NK-92 treated with Interleukin-12 subunit alpha and Interleukin-12 subunit beta, amount 100 ng/mL, for 24 hours (cell line): ENCODE results near the gene MACROD2.
"Not testable (repeated sequence)": the region's sequence is repeated elsewhere in the genome, so short reads cannot be mapped to it uniquely, and the experiment has no call there.

ENCODE experiments used
- DNase-seq: peaks from one replicate; lab custom pipeline; 2025; lab: John Stamatoyannopoulos, UW

The MACROD2 gene

DNA sequence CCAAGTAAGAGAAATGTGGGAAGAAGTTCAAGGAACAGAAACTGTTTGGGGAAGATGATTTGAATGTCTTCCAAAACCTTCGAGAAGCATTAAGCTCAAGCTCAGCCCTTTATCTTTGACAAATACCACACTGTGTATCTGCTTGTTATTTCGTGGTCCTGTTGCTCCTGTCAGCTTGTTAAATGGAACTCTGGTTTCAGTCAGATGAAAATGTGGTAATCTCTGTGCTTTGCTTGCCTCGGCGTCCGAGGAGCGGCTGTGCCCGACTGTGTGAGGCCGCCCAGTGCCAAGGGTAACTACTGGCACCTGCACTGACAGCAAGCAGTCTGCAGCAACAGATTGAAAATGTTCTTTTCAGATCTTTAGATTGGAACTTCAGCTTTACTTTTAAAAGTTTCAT is 920.0 kb downstream of the MACROD2 start:
- no peak for DNase-seq

DNA sequence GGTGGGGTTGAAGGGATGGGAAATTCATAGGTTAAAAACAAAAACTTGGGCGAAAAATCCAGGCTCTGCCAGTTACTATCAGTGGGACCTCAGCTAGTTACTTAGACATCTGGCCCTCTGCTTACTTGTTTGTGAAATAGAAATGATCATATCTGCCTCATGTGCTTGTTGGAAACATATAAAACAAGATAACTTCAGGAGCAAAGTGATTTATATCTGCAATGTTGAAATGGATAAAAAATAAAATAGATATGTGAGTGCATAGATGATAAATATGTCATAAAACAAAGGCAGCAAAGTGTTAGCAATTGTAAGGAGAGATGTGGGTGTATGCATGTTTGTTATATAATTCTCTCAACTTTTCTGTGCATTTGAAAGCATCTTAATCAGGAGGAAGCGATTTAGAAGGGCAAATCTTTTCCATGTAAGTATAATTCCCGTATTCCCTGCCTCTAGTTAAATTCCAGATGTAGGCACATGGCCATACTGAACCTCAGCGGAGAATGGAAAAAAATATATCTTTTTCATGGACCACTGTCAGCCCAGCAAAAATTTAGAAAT is 921.1 kb downstream of the MACROD2 start:
- no peak for DNase-seq

DNA sequence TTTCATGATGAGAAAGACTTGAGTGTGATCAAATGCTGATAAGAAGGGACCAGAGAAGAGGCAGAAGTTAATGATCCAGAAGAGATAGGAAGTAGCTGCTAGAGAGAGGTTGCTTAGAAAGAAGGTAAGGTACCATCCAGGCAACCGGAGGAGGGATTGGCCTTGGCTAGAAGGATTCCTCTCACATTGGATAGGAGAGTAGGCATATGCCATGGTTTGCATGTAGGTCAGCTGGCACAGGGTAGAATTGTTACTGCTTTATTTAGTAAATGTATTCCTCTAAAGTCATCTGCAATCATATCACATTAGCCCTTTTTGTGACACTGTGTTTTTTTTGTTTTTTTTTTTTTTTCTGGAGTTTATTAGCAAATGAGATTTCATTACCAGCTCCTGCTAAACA is 923.0 kb downstream of the MACROD2 start:
- no peak for DNase-seq

DNA sequence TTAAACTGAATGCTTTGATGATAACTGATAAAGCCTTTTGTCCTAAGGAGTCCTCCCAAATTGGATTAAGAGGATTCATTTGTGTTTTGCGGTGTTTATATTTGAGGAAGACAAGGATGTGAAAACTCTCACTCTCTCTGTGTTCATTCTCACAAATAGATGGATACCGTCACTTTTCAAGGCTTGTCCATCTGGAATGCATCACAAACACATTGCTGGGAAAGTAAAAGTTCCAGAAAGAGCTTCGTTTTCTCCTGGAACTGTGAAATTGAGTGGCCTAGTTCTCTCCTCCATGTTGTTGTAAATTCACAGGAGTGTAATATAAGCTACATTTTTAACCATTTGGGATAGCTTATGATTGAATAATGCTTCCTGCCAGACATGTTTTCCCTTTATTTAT is 923.7 kb downstream of the MACROD2 start:
- DNase-seq = no peak

DNA sequence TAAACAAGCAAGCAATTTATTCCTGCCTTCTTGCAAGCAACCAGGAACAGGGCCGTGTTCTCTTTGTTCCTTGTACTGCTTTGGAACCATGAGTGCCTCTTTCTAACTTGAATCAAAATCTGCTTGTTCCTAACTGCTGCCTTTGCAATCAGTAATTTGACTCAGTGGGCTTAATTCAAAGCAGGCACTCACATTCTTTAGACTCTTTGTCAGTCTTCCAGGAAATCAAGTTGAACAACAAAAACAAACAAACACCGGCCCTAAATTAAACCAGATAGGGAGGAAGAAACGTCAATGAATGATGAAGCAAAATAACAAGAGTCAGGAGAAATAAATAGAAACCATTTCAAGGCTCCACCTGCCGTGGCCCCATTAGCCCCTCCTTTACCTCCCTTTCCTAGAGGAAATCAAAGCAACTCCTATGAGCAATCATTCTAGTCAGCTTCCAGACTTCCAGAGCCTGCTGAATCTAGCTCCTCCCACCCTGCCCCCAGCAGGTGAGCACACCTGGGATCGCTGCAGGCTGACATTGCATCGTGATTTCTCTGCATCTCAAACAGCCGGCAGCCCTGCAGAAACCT is 924.3 kb downstream of the MACROD2 start:
- no peak for DNase-seq

DNA sequence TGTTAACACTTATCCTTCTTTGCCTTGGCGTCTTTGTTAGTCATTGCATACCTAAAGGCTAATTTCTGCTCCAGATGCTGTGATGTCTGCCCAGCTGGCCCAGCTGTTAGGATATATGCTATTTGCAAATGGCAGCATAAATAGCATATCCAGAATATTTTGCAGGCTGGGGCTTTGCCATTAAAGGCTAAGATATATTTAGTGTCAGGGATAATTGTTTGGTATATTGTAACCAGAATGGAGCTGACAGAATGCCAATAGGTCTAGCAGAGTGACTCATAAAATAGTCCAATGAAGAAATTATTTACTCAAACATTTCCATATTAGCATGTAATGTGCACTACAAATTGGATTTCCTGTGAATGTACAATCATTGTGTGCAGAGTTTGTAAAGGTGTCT is 926.2 kb downstream of the MACROD2 start:
- no peak for DNase-seq

DNA sequence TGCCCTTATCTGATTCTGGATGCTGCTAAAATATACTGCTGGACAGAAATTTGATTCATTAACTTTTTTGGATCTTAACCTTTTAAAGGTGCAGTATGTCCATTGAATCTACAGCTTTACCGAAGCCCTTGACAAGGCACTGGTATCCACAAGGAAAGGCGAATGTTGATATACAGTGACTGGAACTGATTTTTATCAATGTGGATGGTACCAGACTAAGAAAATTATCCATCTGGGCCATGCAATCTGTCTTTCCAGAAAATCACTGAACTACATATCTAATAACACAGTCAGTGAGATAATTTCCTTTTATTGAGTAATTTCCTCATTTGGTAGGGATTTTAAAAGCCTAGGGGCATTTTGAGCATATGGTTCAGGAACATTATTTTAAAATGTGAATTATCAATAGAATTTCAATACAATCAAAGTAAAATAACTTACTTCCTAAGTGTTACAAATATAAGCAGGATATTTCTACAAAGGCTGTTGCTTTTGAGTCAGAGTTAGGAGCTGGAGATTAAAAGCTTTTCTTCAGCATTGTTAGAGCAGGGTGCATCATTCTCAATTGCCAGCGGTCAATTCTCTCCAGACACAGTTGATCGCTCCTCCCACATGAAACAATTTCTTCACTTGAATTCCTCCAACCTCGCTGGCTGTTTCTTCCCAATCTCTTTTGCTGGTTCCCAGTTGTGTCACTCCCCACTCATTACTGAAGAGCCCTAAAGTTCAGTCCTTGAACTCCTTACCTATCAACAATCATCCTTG is 927.4 kb downstream of the MACROD2 start:
- no peak for DNase-seq

DNA sequence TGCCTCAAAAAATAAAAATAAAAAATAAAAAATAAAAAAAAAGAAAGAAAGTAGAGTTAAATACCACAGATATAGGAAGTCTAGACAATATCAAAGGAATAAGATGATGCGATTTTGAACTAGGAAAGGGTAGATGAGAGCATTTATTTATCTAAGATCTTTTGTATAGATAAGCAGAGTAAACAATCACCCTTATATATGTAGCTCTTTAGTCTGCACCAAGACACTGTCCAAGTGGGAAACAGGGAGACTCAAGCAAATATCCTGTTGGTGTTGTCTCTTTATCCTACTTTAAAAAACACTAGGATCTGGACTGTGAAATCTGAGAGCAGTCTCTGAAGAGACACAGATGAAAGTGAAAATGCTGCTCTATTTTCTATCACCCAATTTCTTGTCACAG is 929.1 kb downstream of the MACROD2 start:
- no peak for DNase-seq

DNA sequence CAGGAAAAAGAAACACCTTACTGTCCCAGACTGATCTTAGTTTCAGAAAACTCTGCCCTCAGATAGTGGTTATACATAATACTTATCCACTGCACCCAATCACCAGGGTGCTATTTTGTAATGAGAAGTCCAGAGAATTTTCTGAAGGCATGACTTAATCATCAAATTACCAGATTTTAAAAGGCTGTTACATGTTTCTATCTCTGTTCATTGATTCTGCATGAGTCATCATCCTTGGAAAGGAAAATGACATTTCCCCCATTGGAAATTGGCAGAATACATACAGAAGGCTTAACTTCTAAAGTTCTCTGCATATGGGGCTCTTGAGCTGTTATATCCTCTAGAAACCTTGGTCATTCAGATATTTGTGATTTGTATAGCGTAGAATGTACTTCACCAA is 930.0 kb downstream of the MACROD2 start:
- no peak for DNase-seq

DNA sequence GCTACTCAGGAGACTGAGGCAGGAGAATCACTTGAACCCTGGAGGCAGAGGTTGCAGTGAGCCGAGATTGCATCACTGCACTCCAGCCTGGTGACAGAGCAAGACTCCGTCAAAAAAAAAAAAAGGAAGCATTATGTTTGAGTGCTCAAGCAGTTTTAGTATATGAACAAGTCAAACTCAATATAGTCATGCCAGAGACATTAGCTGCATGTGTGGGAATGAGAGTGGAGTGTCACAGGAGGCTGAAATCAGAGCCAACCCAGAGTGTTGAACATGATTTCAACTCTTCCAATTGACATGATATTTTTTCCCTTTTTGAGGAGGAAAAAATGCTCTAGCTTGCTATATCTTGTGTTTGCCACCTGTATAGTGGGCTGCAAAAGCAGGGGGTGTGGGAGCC is 931.1 kb downstream of the MACROD2 start:
- not testable (repeated sequence) for DNase-seq

DNA sequence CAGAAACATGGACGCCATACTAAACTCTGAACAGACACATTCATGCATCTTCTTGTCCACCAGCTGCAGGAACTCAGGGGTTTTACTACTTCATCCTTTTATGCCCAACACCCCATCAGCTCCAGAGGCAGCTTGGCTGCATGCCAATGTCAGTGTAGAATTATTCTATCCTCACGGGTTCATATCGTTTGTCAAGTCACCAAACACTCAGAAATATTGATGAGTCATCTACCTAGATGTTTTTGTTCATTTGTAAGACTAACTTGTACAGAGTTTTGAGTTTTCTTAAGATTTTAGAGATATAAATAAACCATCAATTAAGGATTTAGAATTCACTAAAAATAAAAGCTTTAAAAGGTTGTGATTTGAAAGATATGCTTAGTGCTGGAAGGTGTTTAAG is 932.8 kb downstream of the MACROD2 start:
- no peak for DNase-seq

DNA sequence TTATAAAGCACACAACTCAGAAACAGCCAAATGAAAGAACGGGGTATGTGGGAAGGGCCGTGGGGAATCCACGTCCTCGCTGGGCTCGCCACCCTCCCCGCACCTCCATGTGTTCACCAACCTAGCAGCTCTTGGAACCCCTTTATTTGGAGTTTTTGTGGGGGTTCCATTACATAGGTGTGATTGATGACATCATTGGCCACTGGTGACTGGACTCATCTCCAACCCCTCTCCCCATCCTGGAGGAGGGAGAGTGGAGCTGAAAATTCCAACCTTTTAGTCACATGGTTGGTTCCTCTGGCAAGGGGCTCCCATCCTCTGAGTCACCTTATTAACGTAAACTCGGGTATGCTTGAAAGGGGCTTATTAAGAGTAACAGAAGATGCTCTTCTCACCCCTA is 934.1 kb downstream of the MACROD2 start:
- DNase-seq = no peak

DNA sequence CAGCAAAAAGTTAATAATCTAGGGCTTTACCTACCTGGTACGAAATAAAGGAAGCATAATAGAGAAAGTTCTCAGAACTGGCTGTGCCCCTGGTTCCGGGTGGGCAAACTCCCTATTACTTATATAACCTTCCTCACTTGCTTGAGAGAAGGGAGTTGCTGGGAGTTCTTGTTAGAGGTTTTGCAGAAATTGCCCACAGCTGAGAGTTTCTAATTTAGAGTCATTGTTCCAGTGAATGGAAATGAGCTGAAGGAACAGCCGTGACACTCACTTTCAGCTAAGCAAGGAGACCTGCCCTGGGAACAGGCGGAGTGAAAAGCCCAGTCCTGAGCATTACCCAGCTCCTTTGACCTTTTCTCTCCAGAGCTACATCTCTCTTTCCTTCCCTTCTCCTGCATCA is 936.7 kb downstream of the MACROD2 start:
- no peak for DNase-seq

DNA sequence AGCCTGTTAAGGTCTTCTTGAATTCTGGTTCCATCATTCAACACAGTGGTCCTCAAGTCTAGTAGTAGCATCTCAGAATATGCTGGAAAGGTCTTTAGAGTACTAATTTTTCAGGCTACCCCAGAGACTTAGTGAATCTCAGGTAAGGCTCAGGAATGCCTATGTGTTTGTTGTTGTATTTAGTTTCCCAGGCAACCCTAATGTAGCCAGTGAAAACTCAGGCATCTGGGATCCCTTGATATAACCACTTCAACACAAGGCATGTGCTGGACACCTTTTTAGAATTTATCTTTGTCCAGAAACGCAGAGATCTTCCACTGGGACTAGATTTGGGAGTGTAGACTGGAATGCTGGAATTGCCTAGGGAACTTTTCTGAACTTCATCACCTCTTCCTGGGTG is 940.0 kb downstream of the MACROD2 start:
- no peak for DNase-seq

DNA sequence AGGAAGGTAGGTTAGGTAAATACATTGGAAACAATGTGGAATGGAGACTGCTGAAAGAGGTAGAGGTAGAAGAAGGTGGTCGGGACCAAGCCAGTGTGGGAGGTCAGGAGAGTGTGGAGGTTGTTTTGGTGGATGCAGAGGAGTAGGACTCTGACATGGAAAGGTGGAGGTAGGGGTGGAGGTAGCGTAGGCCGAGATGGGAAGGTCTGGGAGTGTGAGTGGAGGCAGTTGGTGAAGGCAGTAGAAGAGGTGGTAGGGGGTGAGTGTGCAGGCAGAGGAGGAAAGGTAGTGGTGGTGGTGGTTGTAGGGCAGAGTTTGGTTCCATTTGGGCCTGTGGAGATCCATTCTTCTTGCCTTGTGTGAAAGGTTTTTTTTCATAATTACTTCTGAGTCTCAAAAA is 941.7 kb downstream of the MACROD2 start:
- no peak for DNase-seq

DNA sequence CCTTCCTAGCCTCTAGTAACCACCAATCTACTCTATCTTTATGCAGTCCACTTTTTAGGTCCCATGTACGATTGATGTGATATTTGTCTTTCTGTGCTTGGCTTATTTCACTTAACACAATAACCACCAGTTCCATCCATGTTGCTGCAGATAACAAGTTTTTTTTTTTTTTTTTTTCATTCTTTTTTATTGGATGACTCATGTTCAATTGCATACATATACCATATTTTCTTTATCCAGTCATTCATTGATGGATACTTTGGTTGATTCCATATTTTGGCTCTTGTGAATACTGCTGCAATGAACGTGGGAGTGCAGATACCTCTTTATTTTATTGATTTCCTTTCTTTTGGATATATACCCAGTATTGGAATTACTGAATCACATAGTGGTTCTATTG is 942.5 kb downstream of the MACROD2 start:
- no peak for DNase-seq

DNA sequence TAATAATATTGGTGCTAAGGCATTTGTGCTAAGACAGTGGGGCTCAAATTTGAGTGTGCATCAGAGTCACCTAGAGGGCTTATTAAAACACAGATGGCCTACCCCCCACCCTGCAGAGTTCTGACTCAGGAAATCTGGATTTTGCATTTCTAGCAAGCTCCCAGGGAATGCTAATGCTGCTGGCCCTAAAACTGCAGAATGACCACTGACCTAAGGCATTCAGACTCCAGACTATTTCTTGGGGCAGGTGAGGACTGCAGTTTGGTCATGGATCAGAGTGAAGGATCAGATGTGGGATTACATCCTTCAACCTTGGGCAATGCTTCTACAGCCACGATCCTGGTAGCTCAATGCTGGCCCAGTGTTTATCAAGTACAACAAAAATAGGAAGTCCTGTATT is 952.2 kb downstream of the MACROD2 start:
- no peak for DNase-seq

DNA sequence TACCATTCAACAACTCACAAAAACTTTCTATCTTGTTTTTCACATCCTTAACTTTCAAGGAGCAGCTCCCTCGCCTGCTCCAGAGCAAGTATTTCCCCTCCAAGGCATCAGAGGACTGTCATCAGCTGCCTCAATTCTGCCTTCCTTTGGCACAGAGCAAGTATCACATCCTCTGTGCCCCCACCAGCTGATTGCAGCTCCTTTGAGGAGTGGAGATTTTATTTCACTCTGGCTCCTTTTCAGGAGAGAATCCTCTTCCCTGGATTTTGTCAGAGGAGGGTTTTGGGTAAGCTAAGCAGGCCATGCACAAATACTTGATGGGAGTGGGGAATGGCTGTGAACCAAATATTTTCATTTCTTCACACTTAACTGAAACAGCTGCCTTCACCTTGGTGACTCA is 952.6 kb downstream of the MACROD2 start:
- no peak for DNase-seq

DNA sequence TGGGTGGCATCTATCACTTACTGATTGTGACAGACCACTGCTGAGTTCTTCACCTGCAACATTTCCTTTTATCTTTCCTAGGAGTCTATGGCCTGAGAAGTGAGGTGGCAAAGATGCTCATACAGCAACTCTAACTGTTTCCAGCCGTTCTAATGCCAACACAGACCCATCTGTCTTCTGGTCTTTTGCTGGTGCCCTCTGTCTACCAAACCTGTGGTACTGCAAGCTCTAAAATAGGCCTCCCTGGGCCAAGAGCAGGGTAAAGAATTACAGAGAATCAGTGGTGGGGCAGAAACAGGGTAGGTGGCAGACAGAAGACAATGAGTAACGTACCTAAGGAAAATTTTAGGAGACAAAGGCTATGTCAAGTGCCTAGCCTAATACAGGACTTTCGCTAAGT is 953.1 kb downstream of the MACROD2 start:
- no peak for DNase-seq

DNA sequence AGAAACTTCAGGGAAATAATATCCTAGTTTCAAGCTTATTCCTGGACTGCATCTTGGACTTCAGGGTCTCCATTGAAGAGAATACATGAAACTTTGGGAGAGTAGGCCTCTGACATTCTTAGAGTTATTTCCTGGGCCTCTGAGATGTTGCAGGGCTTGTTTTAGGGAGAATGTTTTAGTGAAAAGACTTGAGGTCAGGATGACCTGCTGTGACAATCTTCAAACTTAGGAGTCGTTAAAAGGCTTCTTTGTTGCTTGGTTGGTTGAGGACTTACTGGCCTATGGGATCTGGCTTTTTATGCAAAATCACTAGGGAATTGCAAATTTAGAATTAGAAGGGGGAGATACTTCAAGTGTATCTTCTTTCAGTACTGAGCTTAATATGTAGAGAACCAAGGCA is 955.3 kb downstream of the MACROD2 start:
- no peak for DNase-seq

DNA sequence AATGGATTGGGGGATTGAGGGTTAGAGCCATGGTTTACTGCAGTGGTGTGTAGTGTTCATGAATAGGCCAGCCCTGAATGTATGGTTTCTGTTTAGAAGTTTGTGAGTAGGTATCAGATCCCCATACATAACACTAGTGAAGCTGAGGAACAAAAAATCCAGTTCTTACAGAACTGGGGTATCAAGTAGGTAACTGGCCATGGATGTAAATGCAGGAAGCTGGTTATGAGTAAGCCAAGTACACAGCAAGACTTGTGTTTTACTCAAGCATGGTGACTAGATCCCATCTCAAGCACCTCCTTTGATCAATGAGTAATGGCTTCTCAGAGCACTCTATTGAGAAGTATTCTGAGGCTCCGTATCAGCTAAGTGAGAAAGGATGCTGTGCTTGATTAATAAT is 955.8 kb downstream of the MACROD2 start:
- DNase-seq = no peak

DNA sequence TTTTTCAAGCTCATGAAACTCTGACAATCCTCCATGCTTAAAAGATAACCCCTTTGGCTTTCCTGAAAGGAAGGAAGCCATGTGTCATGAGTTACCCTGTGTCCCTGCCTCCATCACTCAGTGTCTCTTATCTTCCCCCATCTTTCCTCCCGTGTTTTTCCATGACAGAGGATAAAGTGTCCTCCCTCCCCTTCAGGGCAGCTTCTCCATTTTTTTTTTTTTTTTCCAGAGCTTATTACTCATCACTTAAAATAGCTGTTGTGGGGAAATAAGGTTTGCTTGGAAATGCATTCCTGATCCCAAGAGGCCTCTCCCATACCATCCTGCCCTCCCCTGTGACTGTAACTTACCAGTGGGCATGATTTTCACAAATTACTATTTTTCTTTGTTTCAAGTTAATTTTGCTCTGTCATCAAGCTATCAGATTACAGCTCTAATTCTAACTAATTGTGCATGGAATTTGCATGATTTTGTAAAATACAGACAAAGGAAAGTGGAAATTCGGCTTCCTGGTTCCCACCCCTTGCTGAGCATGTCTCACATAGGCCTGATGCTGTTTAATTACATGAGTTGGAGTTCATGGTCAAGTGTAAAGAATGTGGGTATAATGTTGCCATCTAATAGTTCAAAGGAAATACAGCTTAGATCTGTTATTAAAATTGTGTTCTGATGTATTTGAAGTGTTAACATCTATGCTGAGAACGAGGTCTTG is 956.5 kb downstream of the MACROD2 start:
- no peak for DNase-seq

DNA sequence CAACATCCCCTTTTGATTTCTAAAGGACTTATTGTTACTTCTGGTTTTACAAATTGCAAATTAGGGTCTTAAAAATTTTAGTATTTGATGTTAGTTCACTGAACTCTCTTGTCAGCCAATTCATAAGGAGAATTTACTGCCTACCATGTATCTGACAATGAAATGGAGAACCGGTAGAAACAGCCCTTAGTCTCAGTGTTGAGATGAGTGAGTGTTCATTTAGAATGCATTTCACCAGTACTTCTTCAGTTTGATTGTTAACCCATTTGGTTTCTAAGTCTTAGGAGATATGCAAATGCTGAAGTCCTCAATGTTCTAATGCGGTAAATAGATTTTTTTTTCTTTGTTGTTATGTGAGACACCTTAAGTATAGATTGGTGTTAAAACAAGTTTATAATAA is 958.4 kb downstream of the MACROD2 start:
- DNase-seq = no peak
